HepG2 (cell line): ENCODE results near the gene MME. TPM values are rescaled to one million over a fixed set of nuclear protein-coding genes. Genes with fewer than 3 reads are reported as not detected.

Source experiments
- ATAC-seq: fragments of 200-7000 bp; cut with Tn5 transposase; 3 replicates; pipeline ENCODE4 v1.9.1; 2020; ENCODE audit warnings: mild to moderate bottlenecking, moderate library complexity
- BruUV-seq: library from RNA; stranded (reverse); fragments of 400-500 nt; replicated peaks from 2 replicates; lab custom pipeline; 2021; lab: Mats Ljungman, UMichigan
- CTCF ChIA-PET: fragments of 300-600 bp; formaldehyde crosslinking; extraction: SDS; loops from one replicate; lab custom pipeline; 2021; ENCODE audit warnings: low total read pairs, inconsistent platforms, low intra/inter-chr PET ratio; lab: Yijun Ruan, JAX
- POLR2A ChIA-PET: fragments of 350-600 bp; sonication (Branson Sonifier 250); formaldehyde crosslinking; loops from one replicate; lab custom pipeline; 2020; ENCODE audit warnings: antibody characterized with exemption, inconsistent platforms; lab: Yijun Ruan, JAX
- DNase-seq: peaks from one replicate; pipeline ENCODE4 v3.0.0-alpha.2; 2015; ENCODE audit warnings: low spot score
- FAIRE-seq: peaks from 3 replicates; lab custom pipeline; 2011; peaks lifted over from hg19 to GRCh38; lab: Jason Lieb, UNC
- H2AFZ ChIP-seq: one replicate; pipeline ENCODE4 v1.6.1; 2011; ENCODE audit warnings: low read length, inconsistent platforms
- H3K27ac ChIP-seq: fragments of 300-600 bp; 3 replicates; pipeline ENCODE4 v1.8.0; 2011; ENCODE audit warnings: mixed run types, mild to moderate bottlenecking, mixed read lengths, low read length, inconsistent platforms; ENCODE audit not compliant: insufficient read depth; ENCODE audit errors: extremely low read length
- H3K27me3 ChIP-seq, 2 experiments: fragments of 200-600 bp in 1 of 2; 2 replicates in 1 of 2; 3 replicates in 1 of 2; pipeline versions ENCODE4 v1.6.0 to v1.8.0; 2011; ENCODE audit warnings: low read length in 2 of 2, mild to moderate bottlenecking in 2 of 2, moderate library complexity in 2 of 2, inconsistent platforms in 1 of 2; ENCODE audit not compliant: insufficient read depth in 2 of 2, control insufficient read depth in 1 of 2
- H3K36me3 ChIP-seq, 2 experiments: fragments of 200-600 bp in 1 of 2; replicated peaks in 1 of 2; 2 replicates in 1 of 2; 3 replicates in 1 of 2; pipeline versions ENCODE4 v1.5.1 to v1.8.0; 2011; ENCODE audit warnings: low read length in 2 of 2, inconsistent platforms in 1 of 2; ENCODE audit not compliant: insufficient read depth in 2 of 2, control insufficient read depth in 1 of 2
- H3K4me1 ChIP-seq: 2 replicates; pipeline ENCODE4 v1.5.1; 2012; ENCODE audit warnings: low read length, inconsistent platforms; ENCODE audit not compliant: insufficient read depth
- H3K4me2 ChIP-seq: 2 replicates; pipeline ENCODE4 v1.6.0; 2011; ENCODE audit warnings: low read depth, low read length, inconsistent platforms
- H3K4me3 ChIP-seq, 3 experiments: fragments of 200-600 bp in 1 of 3; sonication (generic), shearing (Covaris generic) in 1 of 3; replicated peaks in 1 of 3; 2 replicates each; pipeline ENCODE4 v1.5.1; 2011 to 2016; ENCODE audit warnings: low read length in 3 of 3, inconsistent platforms in 2 of 3, low read depth in 2 of 3, mild to moderate bottlenecking in 2 of 3, control low read depth in 1 of 3, mixed read lengths in 1 of 3; ENCODE audit not compliant: insufficient read depth in 1 of 3
- H3K79me2 ChIP-seq: one replicate; pipeline ENCODE4 v1.6.1; 2011; ENCODE audit warnings: low read length, inconsistent platforms; ENCODE audit not compliant: insufficient read depth
- H3K9ac ChIP-seq: 2 replicates; pipeline ENCODE4 v1.6.0; 2011; ENCODE audit warnings: mild to moderate bottlenecking, low read depth, low read length, inconsistent platforms; ENCODE audit not compliant: insufficient read depth
- H3K9me3 ChIP-seq: 2 replicates; pipeline ENCODE4 v1.5.1; 2012; ENCODE audit warnings: mild to moderate bottlenecking, low read length
- H4K20me1 ChIP-seq: 2 replicates; pipeline ENCODE4 v1.6.0; 2011; ENCODE audit warnings: inconsistent platforms, mild to moderate bottlenecking, low read length, moderate library complexity; ENCODE audit not compliant: insufficient read depth
- GABPA ChIP-seq, 2 experiments: IDR thresholded peaks; 2 replicates each; pipeline ENCODE4 v1.6.1; 2011 to 2016; ENCODE audit warnings: low read depth in 2 of 2, low read length in 1 of 2, missing biosample characterization in 1 of 2, missing genetic modification characterization in 1 of 2
- RBM39 ChIP-seq: fragments of 200-400 bp; formaldehyde crosslinking; IDR thresholded peaks from one replicate; pipeline ENCODE4 v1.6.1; 2018; ENCODE audit warnings: antibody characterized with exemption, mild to moderate bottlenecking, low read depth, low read length; ENCODE audit not compliant: poor library complexity, severe bottlenecking
- TAF1 ChIP-seq: sonication (generic); formaldehyde crosslinking; IDR thresholded peaks from 2 replicates; pipeline ENCODE4 v1.4.0; 2020; ENCODE audit warnings: missing genetic modification reagents
- TBX3 ChIP-seq: fragments of 450-650 bp; IDR thresholded peaks from 2 replicates; pipeline ENCODE4 v1.6.1; 2017; ENCODE audit warnings: antibody characterized with exemption, mild to moderate bottlenecking, inconsistent platforms, borderline replicate concordance
- ZNF253 ChIP-seq: sonication (generic); formaldehyde crosslinking; IDR thresholded peaks from 2 replicates; pipeline ENCODE4 v1.8.0; 2022; ENCODE audit warnings: mild to moderate bottlenecking, missing genetic modification reagents, borderline replicate concordance
- ZNF503 ChIP-seq: sonication (generic); formaldehyde crosslinking; IDR thresholded peaks from 2 replicates; pipeline ENCODE4 v1.4.0; 2020; ENCODE audit warnings: missing genetic modification reagents
- WGBS: methylation state at CpG from one replicate; pipeline ENCODE4 v1.1.6; 2017; ENCODE audit warnings: low lambda C conversion rate; 5-methylcytosine and 5-hydroxymethylcytosine counted together
- in situ Hi-C: cut with HindIII; loops from 2 replicates; pipeline ENCODE4 v1.10.0; 2017; ENCODE audit warnings: low pct_unique_long_range_greater_than_20kb; ENCODE audit not compliant: extremely low pct_ligation_motif_present
- intact Hi-C: fragments of 100-400 bp; cut with micrococcal nuclease; formaldehyde crosslinking; loops from one replicate; pipeline ENCODE4 v1.10.0; 2022; ENCODE audit not compliant: unreplicated experiment
- polyA plus RNA-seq, 8 experiments: library from polyadenylated mRNA; depleted of rRNA in 3 of 8; stranded (reverse) in 7 of 8; unstranded in 1 of 8; fragments of >200 nt; fragmentation: Illumina TruSeq in 4 of 8; extraction: Trizol in 4 of 8; gene quantifications; 2 replicates each; pipeline versions ENCODE4 v1.2.1 to v1.2.3, GENCODE V29; 2011 to 2016; ENCODE audit warnings: low read depth in 4 of 8, missing spikeins in 1 of 8, mixed read lengths in 1 of 8; ENCODE audit not compliant: insufficient read depth in 1 of 8
- total RNA-seq, 5 experiments: library from RNA; depleted of rRNA; stranded (reverse); fragments of >200 nt; fragmentation: Illumina TruSeq; extraction: Trizol; gene quantifications; 2 replicates each; pipeline ENCODE4 v1.2.3, GENCODE V29; 2016; ENCODE audit warnings: low read depth in 1 of 5

Gene MME
- total and polyA plus RNA-seq, 2 of the 13 experiments (the other 11 are each of a cell fraction or from before 2014, with no cell fraction given), result not detected

- WGBS, result 31% methylated on average over 3 of the region's 3 CpGs
- intact Hi-C loops (no loop called here), in situ Hi-C loops (no loop called here)
- Histone ChIP-seq H2AFZ (no peak overlapping the region), H3K27me3 (no peaks in the 10 kb centered on the region), H3K4me3 (no peak overlapping the region), H3K4me2 (no peak overlapping the region), H3K36me3 (no peaks in the 10 kb centered on the region), H4K20me1 (no peaks in the 10 kb centered on the region), H3K4me1 (no peaks in the 10 kb centered on the region), H3K9ac (no peak overlapping the region), H3K27ac (no peak overlapping the region), H3K79me2 (no peaks in the 10 kb centered on the region), H3K9me3 (no peaks in the 10 kb centered on the region)
- FAIRE-seq (no peak), ATAC-seq (no peak), DNase-seq (no peak)
- BruUV-seq, result no TSS peak
- ChIA-PET CTCF (no interaction called here), POLR2A (no interaction called here)
- TF ChIP-seq TAF1, result no peak
- TF ChIP-seq ZNF253 (CRISPR knock-in tag), result no peak
- no peak for TF ChIP-seq GABPA (IDR thresholded peaks at IDR 0.05; ENCODE audit: low read depth, low read length)
- TF ChIP-seq GABPA (CRISPR knock-in tag; IDR thresholded peaks at IDR 0.05; ENCODE audit: low read depth), result no peak
- TF ChIP-seq ZNF503 (CRISPR knock-in tag), result no peak
- TF ChIP-seq RBM39, result no peak
- no peak for TF ChIP-seq TBX3
- TF ChIP-seq, all 625 proteins: peak for 0
Observed at GRCh38 chr3:155178810-155179436, 98.8 kb downstream of the MME start.
